ENCODE results near the gene RBMS3. TPM values are rescaled to one million over a fixed set of nuclear protein-coding genes. Genes with fewer than 3 reads are reported as not detected.

RBMS3 gene
- total RNA-seq, 1 experiment from 2014 or later: 5.9 TPM

GRCh38 chr3:29333576-29333975 lies 52.7 kb downstream of the RBMS3 start:
- no TSS peak for BruUV-seq (replicated peaks)
- Histone ChIP-seq H3K27me3 (replicated peaks; ENCODE audit: insufficient read depth, low read depth, low read length, poor library complexity) (no peaks in the 10 kb centered on the region), H3K4me1 (ENCODE audit: insufficient read depth, low read length, poor library complexity, severe bottlenecking) (peaks cover 60% of the 10 kb centered on the region), H3K4me3 (ENCODE audit: low read depth, low read length, poor library complexity, severe bottlenecking) (no peak overlapping the region), H3K9me3 (ENCODE audit: low read depth, low read length, poor library complexity, severe bottlenecking) (no peaks in the 10 kb centered on the region), H3K27ac (ENCODE audit: low read depth, low read length, poor library complexity, severe bottlenecking) (no peak overlapping the region), H3K36me3 (ENCODE audit: insufficient read depth, low read length, poor library complexity, severe bottlenecking) (no peaks in the 10 kb centered on the region)
- peak; percentile 45 for DNase-seq (ENCODE audit: low spot score)
- intact Hi-C loops (cut with micrococcal nuclease; ENCODE audit: unreplicated experiment): no loop called here
- TF ChIP-seq CTCF (conservative IDR thresholded peaks at IDR 0.05; ENCODE audit: low read depth, low read length) (no peak), EZH2 (IDR thresholded peaks at IDR 0.05; ENCODE audit: borderline replicate concordance, low read depth, low read length, poor library complexity, severe bottlenecking) (no peak)
- POLR2A ChIA-PET (ENCODE audit: low non-redundant PET): no interaction called here
- CTCF ChIA-PET: no interaction called here

GRCh38 chr3:29334706-29335105 lies 53.8 kb downstream of the RBMS3 start:
- no peak for DNase-seq (ENCODE audit: low spot score)
- Histone ChIP-seq H3K9me3 (ENCODE audit: low read depth, low read length, poor library complexity, severe bottlenecking) (no peaks in the 10 kb centered on the region), H3K27ac (ENCODE audit: low read depth, low read length, poor library complexity, severe bottlenecking) (peak overlapping the region; percentile 72), H3K36me3 (ENCODE audit: insufficient read depth, low read length, poor library complexity, severe bottlenecking) (no peaks in the 10 kb centered on the region), H3K4me3 (ENCODE audit: low read depth, low read length, poor library complexity, severe bottlenecking) (peak overlapping the region; percentile 30), H3K4me1 (ENCODE audit: insufficient read depth, low read length, poor library complexity, severe bottlenecking) (peaks cover 68% of the 10 kb centered on the region), H3K27me3 (replicated peaks; ENCODE audit: insufficient read depth, low read depth, low read length, poor library complexity) (no peaks in the 10 kb centered on the region)
- intact Hi-C loops (cut with micrococcal nuclease; ENCODE audit: unreplicated experiment): loop anchor here (2.0 to 5.0 kb wide), 2 partner anchors 52 to 430 kb away; partner anchors contain the start of gene RBMS3
- no peak for TF ChIP-seq CTCF (conservative IDR thresholded peaks at IDR 0.05; ENCODE audit: low read depth, low read length)
- TF ChIP-seq EZH2 (IDR thresholded peaks at IDR 0.05; ENCODE audit: borderline replicate concordance, low read depth, low read length, poor library complexity, severe bottlenecking): no peak
- CTCF ChIA-PET: interaction anchor here (1.3 to 1.6 kb wide), 2 partner anchors 53 to 419 kb away, joined by 4 read pairs; partner anchors contain the start of gene RBMS3
- POLR2A ChIA-PET (ENCODE audit: low non-redundant PET): no interaction called here
- BruUV-seq (replicated peaks): no TSS peak

DNA sequence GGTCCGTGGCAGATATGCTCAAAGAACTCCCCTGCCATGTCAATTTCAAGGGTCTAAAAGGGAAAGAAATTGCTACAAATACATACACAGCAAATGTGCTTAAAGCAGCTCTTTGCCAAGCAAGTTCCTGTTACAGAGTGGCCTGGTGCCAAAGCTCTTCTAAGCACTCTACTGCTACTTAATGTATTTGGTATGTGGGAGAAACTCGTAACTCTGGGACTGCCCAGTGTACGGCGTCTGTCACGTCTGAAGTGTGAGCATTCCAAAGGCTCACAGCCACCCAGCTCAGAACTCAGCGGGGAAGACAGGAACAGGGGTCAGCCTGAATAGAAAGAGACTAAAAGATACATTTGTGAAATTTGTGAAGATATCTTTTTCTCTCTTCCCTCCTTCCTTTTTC lies 54.6 kb downstream of the RBMS3 start:
- ChIA-PET POLR2A (ENCODE audit: low non-redundant PET) (no interaction called here), CTCF (interaction anchor here (1.3 to 1.6 kb wide), 2 partner anchors 54 to 419 kb away, joined by 4 read pairs; partner anchors contain the start of gene RBMS3)
- DNase-seq (ENCODE audit: low spot score): peak; percentile 99
- Histone ChIP-seq H3K9me3 (ENCODE audit: low read depth, low read length, poor library complexity, severe bottlenecking) (no peaks in the 10 kb centered on the region), H3K27ac (ENCODE audit: low read depth, low read length, poor library complexity, severe bottlenecking) (peak overlapping the region; percentile 72), H3K4me3 (ENCODE audit: low read depth, low read length, poor library complexity, severe bottlenecking) (peak overlapping the region; percentile 30), H3K36me3 (ENCODE audit: insufficient read depth, low read length, poor library complexity, severe bottlenecking) (no peaks in the 10 kb centered on the region), H3K27me3 (replicated peaks; ENCODE audit: insufficient read depth, low read depth, low read length, poor library complexity) (no peaks in the 10 kb centered on the region), H3K4me1 (ENCODE audit: insufficient read depth, low read length, poor library complexity, severe bottlenecking) (peaks cover 67% of the 10 kb centered on the region)
- BruUV-seq (replicated peaks): no TSS peak
- intact Hi-C loops (cut with micrococcal nuclease; ENCODE audit: unreplicated experiment): loop anchor here (2.0 to 5.0 kb wide), 2 partner anchors 53 to 429 kb away; partner anchors contain the start of gene RBMS3
- TF ChIP-seq CTCF (conservative IDR thresholded peaks at IDR 0.05; ENCODE audit: low read depth, low read length): no peak
- no peak for TF ChIP-seq EZH2 (IDR thresholded peaks at IDR 0.05; ENCODE audit: borderline replicate concordance, low read depth, low read length, poor library complexity, severe bottlenecking)

Data from A673 (cell line).